ENCODE data around the gene WBP2. TPM values are rescaled to one million over a fixed set of nuclear protein-coding genes. Genes with fewer than 3 reads are reported as not detected.

The WBP2 gene
- total RNA-seq: 61.9 and 66.3 TPM in 2 replicates

GRCh38 chr17:75855310-75856061 lies at the start of gene WBP2:
Gene WBP2, minus strand, starts transcription at chr17:75855335. Its CDS starts 38 bp downstream, at chr17:75855297.
- intact Hi-C loops (cut with micrococcal nuclease): loop anchor here (1.0 to 5.0 kb wide), 7 partner anchors 11 to 188 kb away; partner anchors contain the start of genes MRPL38, RECQL5, SAP30BP and TRIM65

GRCh38 chr17:75902406-75902805 lies 47.3 kb upstream of the WBP2 start:
- intact Hi-C loops (cut with micrococcal nuclease): no loop called here

- intact Hi-C loops (cut with micrococcal nuclease): no loop called here
Observed at GRCh38 chr17:75901727-75902126, 46.6 kb upstream of the WBP2 start.

- intact Hi-C loops (cut with micrococcal nuclease): no loop called here
Observed at GRCh38 chr17:75900691-75901533, 45.8 kb upstream of the WBP2 start.

- intact Hi-C loops (cut with micrococcal nuclease): no loop called here
Observed at GRCh38 chr17:75899767-75900468, 44.8 kb upstream of the WBP2 start.

- intact Hi-C loops (cut with micrococcal nuclease): no loop called here
Observed at GRCh38 chr17:75899353-75899752, 44.2 kb upstream of the WBP2 start.

GRCh38 chr17:75898791-75899190 lies 43.7 kb upstream of the WBP2 start:
- intact Hi-C loops (cut with micrococcal nuclease): no loop called here

- intact Hi-C loops (cut with micrococcal nuclease): no loop called here
Observed at GRCh38 chr17:75898065-75898464, 42.9 kb upstream of the WBP2 start.

- intact Hi-C loops (cut with micrococcal nuclease): loop anchor here (2.0 kb wide), 2 partner anchors 19 to 43 kb away; partner anchors contain the start of genes TRIM47 and WBP2
Observed at GRCh38 chr17:75897160-75898019, 42.3 kb upstream of the WBP2 start.

- intact Hi-C loops (cut with micrococcal nuclease): loop anchor here (1.0 to 2.0 kb wide), 3 partner anchors 8 to 42 kb away; partner anchors contain the start of genes MRPL38, TRIM47 and WBP2
Observed at GRCh38 chr17:75896415-75897159, 41.5 kb upstream of the WBP2 start, which contains the start of gene TRIM65. Gene TRIM65, minus strand, starts transcription at chr17:75896951. Its CDS starts 14 bp downstream, at chr17:75896937.

GRCh38 chr17:75895370-75896155 lies 40.4 kb upstream of the WBP2 start:
- intact Hi-C loops (cut with micrococcal nuclease): loop anchor here (1.0 to 2.0 kb wide), 3 partner anchors 9 to 41 kb away; partner anchors contain the start of genes MRPL38, TRIM47 and WBP2

- intact Hi-C loops (cut with micrococcal nuclease): no loop called here
Observed at GRCh38 chr17:75894049-75894733, 39.1 kb upstream of the WBP2 start.

- intact Hi-C loops (cut with micrococcal nuclease): no loop called here
Observed at GRCh38 chr17:75893305-75894048, 38.3 kb upstream of the WBP2 start.

GRCh38 chr17:75892556-75893224 lies 37.6 kb upstream of the WBP2 start:
- intact Hi-C loops (cut with micrococcal nuclease): no loop called here

- intact Hi-C loops (cut with micrococcal nuclease): no loop called here
Observed at GRCh38 chr17:75891605-75892555, 36.7 kb upstream of the WBP2 start.
